OCI-LY7 (cell line): Measurements from ENCODE around the gene ANKRD62. TPM values are rescaled to one million over a fixed set of nuclear protein-coding genes. Genes with fewer than 3 reads are reported as not detected.

Experiments
- BruUV-seq: library from RNA; stranded (reverse); fragments of 400-500 nt; replicated peaks from 2 replicates; lab custom pipeline; 2021; lab: Mats Ljungman, UMichigan
- CTCF ChIA-PET: fragments of 300-600 bp; sonication (Branson Sonifier 250); formaldehyde crosslinking; loops from one replicate; lab custom pipeline; 2022; ENCODE audit warnings: antibody characterized with exemption; ENCODE audit not compliant: unreplicated experiment; lab: Charles Lee
- POLR2A ChIA-PET: fragments of 300-600 bp; sonication (Branson Sonifier 250); formaldehyde crosslinking; loops from one replicate; lab custom pipeline; 2022; ENCODE audit warnings: antibody characterized with exemption; lab: Charles Lee
- DNase-seq: peaks from one replicate; pipeline ENCODE4 v3.0.0-alpha.2; 2015; ENCODE audit warnings: low spot score
- H2AFZ ChIP-seq: fragments of 200-600 bp; sonication (generic), shearing (Covaris generic); 2 replicates; pipeline ENCODE4 v1.6.1; 2014; ENCODE audit warnings: mild to moderate bottlenecking, antibody characterized with exemption, low read length, moderate library complexity
- H3K27ac ChIP-seq: fragments of 200-600 bp; sonication (generic); 2 replicates; pipeline ENCODE4 v1.5.1; 2014; ENCODE audit warnings: mixed run types, low read depth, mild to moderate bottlenecking, moderate library complexity, low read length, inconsistent platforms; ENCODE audit not compliant: poor library complexity, severe bottlenecking
- H3K36me3 ChIP-seq: fragments of 200-600 bp; sonication (generic); 2 replicates; pipeline ENCODE4 v1.6.1; 2014; ENCODE audit warnings: mild to moderate bottlenecking, antibody characterized with exemption, low read length, moderate library complexity, mixed read lengths; ENCODE audit not compliant: insufficient read depth
- H3K4me1 ChIP-seq: fragments of 200-600 bp; sonication (generic); 2 replicates; pipeline ENCODE4 v1.5.1; 2014; ENCODE audit warnings: mild to moderate bottlenecking, low read length; ENCODE audit not compliant: insufficient read depth, poor library complexity, severe bottlenecking
- H3K4me2 ChIP-seq: fragments of 200-600 bp; sonication (generic); 2 replicates; pipeline ENCODE4 v1.6.1; 2014; ENCODE audit warnings: mild to moderate bottlenecking, low read length
- H3K4me3 ChIP-seq: fragments of 200-600 bp; sonication (generic); 2 replicates; pipeline ENCODE4 v1.5.1; 2014; ENCODE audit warnings: mild to moderate bottlenecking, low read depth, low read length; ENCODE audit not compliant: poor library complexity, severe bottlenecking
- H3K79me2 ChIP-seq: fragments of 200-600 bp; sonication (generic); 2 replicates; pipeline ENCODE4 v1.6.1; 2016; ENCODE audit warnings: low read depth, mild to moderate bottlenecking, low read length, moderate library complexity, mixed read lengths; ENCODE audit not compliant: insufficient read depth
- H3K9me2 ChIP-seq: fragments of 200-600 bp; sonication (generic); 2 replicates; pipeline ENCODE4 v1.6.1; 2016; ENCODE audit warnings: mild to moderate bottlenecking, low read length, mixed read lengths; ENCODE audit not compliant: insufficient read depth
- H3K9me3 ChIP-seq: fragments of 200-600 bp; sonication (generic); 2 replicates; pipeline ENCODE4 v1.6.1; 2014; ENCODE audit warnings: mild to moderate bottlenecking, mixed run types, low read length, mixed read lengths
- H4K20me1 ChIP-seq: fragments of 200-600 bp; sonication (generic); 2 replicates; pipeline ENCODE4 v1.6.1; 2014; ENCODE audit warnings: mild to moderate bottlenecking, antibody characterized with exemption, low read length, moderate library complexity, mixed read lengths; ENCODE audit not compliant: insufficient read depth
- EZH2phosphoT487 ChIP-seq: fragments of 200-600 bp; sonication (generic); IDR thresholded peaks from 2 replicates; pipeline ENCODE4 v1.6.1; 2018; ENCODE audit warnings: low read depth, borderline replicate concordance, mild to moderate bottlenecking, mixed run types, antibody characterized with exemption, low read length, moderate library complexity, mixed read lengths
- intact Hi-C: fragments of 100-400 bp; cut with micrococcal nuclease; formaldehyde crosslinking; loops from one replicate; pipeline ENCODE4 v1.10.0; 2022; ENCODE audit not compliant: unreplicated experiment
- total RNA-seq, 2 experiments: library from RNA; depleted of rRNA in 1 of 2; stranded (reverse); fragments of >200 nt in 1 of 2; shearing (Covaris generic) in 1 of 2; gene quantifications; 2 replicates each; pipeline ENCODE4 v1.2.3, GENCODE V29; 2014 to 2022
- TF ChIP-seq, protein P1 (sequence below): fragments of 200-600 bp; sonication (generic); conservative IDR thresholded peaks from 2 replicates; pipeline ENCODE4 v1.5.1; 2014; ENCODE audit warnings: mild to moderate bottlenecking, antibody characterized with exemption, low read length, moderate library complexity, mixed read lengths

Gene ANKRD62
- total RNA-seq, 2 experiments from 2014 or later = 4.1 to 7.3 TPM

GRCh38 chr18:12088096-12088495 lies 5.5 kb upstream of the ANKRD62 start:
- no TSS peak for BruUV-seq
- DNase-seq = no peak
- Histone ChIP-seq H3K4me3 (no peak overlapping the region), H3K79me2 (no peaks in the 10 kb centered on the region), H3K4me2 (no peak overlapping the region), H2AFZ (no peak overlapping the region), H3K27ac (no peak overlapping the region), H3K4me1 (no peaks in the 10 kb centered on the region), H3K9me3 (no peaks in the 10 kb centered on the region), H4K20me1 (no peaks in the 10 kb centered on the region), H3K36me3 (no peaks in the 10 kb centered on the region), H3K9me2 (no peaks in the 10 kb centered on the region)
- ChIA-PET CTCF (no interaction called here), POLR2A (no interaction called here)
- TF ChIP-seq EZH2phosphoT487 = no peak
- TF ChIP-seq, protein P1, sequence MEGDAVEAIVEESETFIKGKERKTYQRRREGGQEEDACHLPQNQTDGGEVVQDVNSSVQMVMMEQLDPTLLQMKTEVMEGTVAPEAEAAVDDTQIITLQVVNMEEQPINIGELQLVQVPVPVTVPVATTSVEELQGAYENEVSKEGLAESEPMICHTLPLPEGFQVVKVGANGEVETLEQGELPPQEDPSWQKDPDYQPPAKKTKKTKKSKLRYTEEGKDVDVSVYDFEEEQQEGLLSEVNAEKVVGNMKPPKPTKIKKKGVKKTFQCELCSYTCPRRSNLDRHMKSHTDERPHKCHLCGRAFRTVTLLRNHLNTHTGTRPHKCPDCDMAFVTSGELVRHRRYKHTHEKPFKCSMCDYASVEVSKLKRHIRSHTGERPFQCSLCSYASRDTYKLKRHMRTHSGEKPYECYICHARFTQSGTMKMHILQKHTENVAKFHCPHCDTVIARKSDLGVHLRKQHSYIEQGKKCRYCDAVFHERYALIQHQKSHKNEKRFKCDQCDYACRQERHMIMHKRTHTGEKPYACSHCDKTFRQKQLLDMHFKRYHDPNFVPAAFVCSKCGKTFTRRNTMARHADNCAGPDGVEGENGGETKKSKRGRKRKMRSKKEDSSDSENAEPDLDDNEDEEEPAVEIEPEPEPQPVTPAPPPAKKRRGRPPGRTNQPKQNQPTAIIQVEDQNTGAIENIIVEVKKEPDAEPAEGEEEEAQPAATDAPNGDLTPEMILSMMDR = no peak
- intact Hi-C loops = no loop called here

GRCh38 chr18:12088731-12089375 lies 4.8 kb upstream of the ANKRD62 start:
- Histone ChIP-seq H3K4me3 (no peak overlapping the region), H3K4me1 (no peaks in the 10 kb centered on the region), H3K4me2 (no peak overlapping the region), H3K9me3 (no peaks in the 10 kb centered on the region), H3K36me3 (no peaks in the 10 kb centered on the region), H4K20me1 (no peaks in the 10 kb centered on the region), H3K9me2 (no peaks in the 10 kb centered on the region), H2AFZ (no peak overlapping the region), H3K27ac (no peak overlapping the region), H3K79me2 (no peaks in the 10 kb centered on the region)
- intact Hi-C loops = no loop called here
- ChIA-PET CTCF (no interaction called here), POLR2A (no interaction called here)
- no peak for DNase-seq
- TF ChIP-seq, protein P1 = no peak
- no peak for TF ChIP-seq EZH2phosphoT487
- no TSS peak for BruUV-seq

DNA sequence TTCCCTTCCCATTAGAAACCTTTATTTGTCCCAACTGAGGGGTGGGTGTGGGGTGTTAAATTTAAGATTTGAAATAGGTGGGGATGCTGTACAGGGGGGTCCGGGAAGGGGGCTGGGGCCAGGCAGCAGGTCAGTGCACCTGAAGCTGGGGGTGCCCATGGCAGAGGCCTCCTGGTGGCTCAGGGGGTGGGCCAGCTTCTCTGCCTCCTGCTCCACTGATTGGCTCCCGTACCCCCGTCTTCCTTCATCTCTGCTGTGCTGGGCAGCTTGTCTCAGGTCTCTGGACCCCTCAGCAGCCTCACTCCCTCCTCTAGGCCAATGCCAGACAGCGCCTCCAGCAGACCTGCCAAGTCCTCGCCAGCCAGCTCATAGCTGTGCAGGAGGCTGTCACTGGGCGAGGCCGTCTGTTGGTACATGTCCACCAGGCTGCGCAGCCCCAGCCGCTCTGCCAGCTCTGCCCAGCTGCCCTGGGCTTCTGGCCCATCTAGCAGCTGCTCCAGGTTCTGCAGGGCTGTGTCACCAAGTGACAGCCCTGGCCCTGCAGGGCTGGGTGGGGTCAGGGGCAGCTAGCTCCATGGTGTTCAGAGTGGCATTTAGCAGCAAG lies 2.0 kb upstream of the ANKRD62 start:
- ChIA-PET POLR2A (interaction anchor here (0.7 kb wide), 1 partner anchor 627 kb away, joined by 3 read pairs; no protein-coding TSS in a partner anchor), CTCF (no interaction called here)
- DNase-seq = no peak
- no peaks in the 10 kb centered on the region for H4K20me1 ChIP-seq
- no peaks in the 10 kb centered on the region for H3K4me1 ChIP-seq
- no peak overlapping the region for H3K4me3 ChIP-seq
- H3K9me2 ChIP-seq = no peaks in the 10 kb centered on the region
- H3K36me3 ChIP-seq = no peaks in the 10 kb centered on the region
- H3K27ac ChIP-seq = no peak overlapping the region
- TF ChIP-seq, protein P1 = no peak
- TF ChIP-seq EZH2phosphoT487 = no peak
- H2AFZ ChIP-seq = no peak overlapping the region
- intact Hi-C loops = no loop called here
- no peaks in the 10 kb centered on the region for H3K9me3 ChIP-seq
- BruUV-seq = no TSS peak
- H3K79me2 ChIP-seq = no peaks in the 10 kb centered on the region
- no peak overlapping the region for H3K4me2 ChIP-seq
